Measurements from ENCODE around the gene SH3GLB2.
"Not testable (repeated sequence)": the region's sequence is repeated elsewhere in the genome, so short reads cannot be mapped to it uniquely, and the experiment has no call there.

Gene SH3GLB2

GRCh38 chr9:129036241-129036922 is 8.3 kb upstream of the SH3GLB2 start, which contains the start of gene MIGA2:
Gene MIGA2, plus strand, starts transcription at chr9:129036626. Its CDS starts 3,969 bp downstream, at chr9:129040595.
- Histone ChIP-seq H3K4me3 (ENCODE audit: low read length in 2 of 2) (peak within 1 kb of the TSS; percentile 98 to 99), H2BK15ac (ENCODE audit: low read length) (peak within 1 kb of the TSS; percentile 6), H3K27me3 (ENCODE audit: control insufficient read depth in 3 of 3, insufficient read depth in 3 of 3, low read depth in 1 of 3, low read length in 3 of 3) (no peaks in the 10 kb centered on the region), H3K79me1 (ENCODE audit: low read depth, low read length) (peaks cover 8% of the 10 kb centered on the region), H3K4me1 (ENCODE audit: control insufficient read depth in 2 of 2, insufficient read depth in 1 of 2, low read depth in 1 of 2, low read length in 2 of 2) (peaks cover 10 to 18% of the 10 kb centered on the region in 2 donors), H3K36me3 (replicated peaks in 1 of 2; ENCODE audit: control insufficient read depth in 2 of 2, insufficient read depth in 2 of 2, low read length in 2 of 2) (peaks cover 4 to 5% of the 10 kb centered on the region in 2 donors), H3K14ac (ENCODE audit: low read length) (peak within 1 kb of the TSS; percentile 94), H3K18ac (ENCODE audit: low read length) (peak within 1 kb of the TSS; percentile 98), H2BK12ac (ENCODE audit: low read length) (no peak within 1 kb of the TSS), H4K91ac (ENCODE audit: low read depth, low read length, poor library complexity) (no peak within 1 kb of the TSS), H2AK5ac (ENCODE audit: low read depth, low read length) (peak within 1 kb of the TSS; percentile 94), H3K4ac (ENCODE audit: low read length) (no peak within 1 kb of the TSS), H2BK5ac (ENCODE audit: low read length) (peak within 1 kb of the TSS; percentile 87), H3K27ac (replicated peaks; ENCODE audit: low read length) (peak within 1 kb of the TSS; percentile 46), H2BK120ac (ENCODE audit: low read depth, low read length) (no peak within 1 kb of the TSS), H2AFZ (ENCODE audit: low read length) (peak within 1 kb of the TSS; percentile 95), H3K23ac (ENCODE audit: low read depth, low read length, poor library complexity) (peak within 1 kb of the TSS; percentile 99), H3K9me3 (replicated peaks in 1 of 2; ENCODE audit: control insufficient read depth in 2 of 2, insufficient read depth in 1 of 2, low read depth in 1 of 2, low read length in 2 of 2) (peaks cover 0 to 2% of the 10 kb centered on the region in 2 donors), H3K4me2 (ENCODE audit: insufficient read depth, low read length, poor library complexity, severe bottlenecking) (peak within 1 kb of the TSS; percentile 80), H3K9ac (ENCODE audit: low read depth, low read length, poor library complexity) (peak within 1 kb of the TSS; percentile 96), H4K8ac (ENCODE audit: low read depth, low read length) (peak within 1 kb of the TSS; percentile 52)
- DNase-seq (ENCODE audit: low spot score), result peak; percentile 98
- no CpG with 5 or more reads among the region's 49 CpGs for WGBS, 2 donors (ENCODE audit: extremely low coverage in 2 of 2, insufficient read length in 2 of 2, insufficient replicate concordance in 1 of 2)

GRCh38 chr9:129035838-129036237 is 7.7 kb upstream of the SH3GLB2 start:
- not testable (repeated sequence) for H3K27me3 ChIP-seq (ENCODE audit: control insufficient read depth in 3 of 3, insufficient read depth in 3 of 3, low read depth in 1 of 3, low read length in 3 of 3); H4K8ac ChIP-seq (ENCODE audit: low read depth, low read length); DNase-seq (ENCODE audit: low spot score)

GRCh38 chr9:129033216-129033615 is 5.1 kb upstream of the SH3GLB2 start:
- no peak overlapping the region for H2BK5ac ChIP-seq (ENCODE audit: low read length)
- peaks cover 13 to 20% of the 10 kb centered on the region in 2 donors for H3K4me1 ChIP-seq (ENCODE audit: control insufficient read depth in 2 of 2, insufficient read depth in 1 of 2, low read depth in 1 of 2, low read length in 2 of 2)
- no peak overlapping the region for H2AK5ac ChIP-seq (ENCODE audit: low read depth, low read length)
- no peak overlapping the region for H4K91ac ChIP-seq (ENCODE audit: low read depth, low read length, poor library complexity)
- H3K4me3 ChIP-seq (ENCODE audit: low read length in 2 of 2), result no peak overlapping the region
- H4K8ac ChIP-seq (ENCODE audit: low read depth, low read length), result no peak overlapping the region
- H2BK15ac ChIP-seq (ENCODE audit: low read length), result no peak overlapping the region
- no peak overlapping the region for H2BK12ac ChIP-seq (ENCODE audit: low read length)
- H3K4ac ChIP-seq (ENCODE audit: low read length), result no peak overlapping the region
- no peak overlapping the region for H3K9ac ChIP-seq (ENCODE audit: low read depth, low read length, poor library complexity)
- no peak overlapping the region for H2BK120ac ChIP-seq (ENCODE audit: low read depth, low read length)
- peaks cover 0 to 2% of the 10 kb centered on the region in 2 donors for H3K9me3 ChIP-seq (replicated peaks in 1 of 2; ENCODE audit: control insufficient read depth in 2 of 2, insufficient read depth in 1 of 2, low read depth in 1 of 2, low read length in 2 of 2)
- no peak overlapping the region for H3K27ac ChIP-seq (replicated peaks; ENCODE audit: low read length)
- H3K36me3 ChIP-seq (replicated peaks in 1 of 2; ENCODE audit: control insufficient read depth in 2 of 2, insufficient read depth in 2 of 2, low read length in 2 of 2), result no peaks in the 10 kb centered on the region
- H3K14ac ChIP-seq (ENCODE audit: low read length), result no peak overlapping the region
- H3K79me1 ChIP-seq (ENCODE audit: low read depth, low read length), result peaks cover 6% of the 10 kb centered on the region
- peak overlapping the region; percentile 21 for H2AFZ ChIP-seq (ENCODE audit: low read length)
- DNase-seq (ENCODE audit: low spot score), result no peak
- no CpG with 5 or more reads among the region's 8 CpGs for WGBS, 2 donors (ENCODE audit: extremely low coverage in 2 of 2, insufficient read length in 2 of 2, insufficient replicate concordance in 1 of 2)
- no peak overlapping the region for H3K4me2 ChIP-seq (ENCODE audit: insufficient read depth, low read length, poor library complexity, severe bottlenecking)
- H3K23ac ChIP-seq (ENCODE audit: low read depth, low read length, poor library complexity), result no peak overlapping the region
- no peaks in the 10 kb centered on the region for H3K27me3 ChIP-seq (ENCODE audit: control insufficient read depth in 3 of 3, insufficient read depth in 3 of 3, low read depth in 1 of 3, low read length in 3 of 3)
- H3K18ac ChIP-seq (ENCODE audit: low read length), result no peak overlapping the region

More at GRCh38 chr9:129035838-129036237, 7.7 kb upstream of the SH3GLB2 start:
- H3K4ac ChIP-seq (ENCODE audit: low read length); H4K91ac ChIP-seq (ENCODE audit: low read depth, low read length, poor library complexity); H3K36me3 ChIP-seq (replicated peaks in 1 of 2; ENCODE audit: control insufficient read depth in 2 of 2, insufficient read depth in 2 of 2, low read length in 2 of 2); H3K23ac ChIP-seq (ENCODE audit: low read depth, low read length, poor library complexity); H2BK15ac ChIP-seq (ENCODE audit: low read length); H3K18ac ChIP-seq (ENCODE audit: low read length); H3K9me3 ChIP-seq (replicated peaks in 1 of 2; ENCODE audit: control insufficient read depth in 2 of 2, insufficient read depth in 1 of 2, low read depth in 1 of 2, low read length in 2 of 2); H2BK120ac ChIP-seq (ENCODE audit: low read depth, low read length); H3K14ac ChIP-seq (ENCODE audit: low read length); H3K9ac ChIP-seq (ENCODE audit: low read depth, low read length, poor library complexity); H2BK5ac ChIP-seq (ENCODE audit: low read length); H3K79me1 ChIP-seq (ENCODE audit: low read depth, low read length); H2AK5ac ChIP-seq (ENCODE audit: low read depth, low read length); H2BK12ac ChIP-seq (ENCODE audit: low read length): not testable (repeated sequence)
- peaks cover 10 to 18% of the 10 kb centered on the region in 2 donors for H3K4me1 ChIP-seq (ENCODE audit: control insufficient read depth in 2 of 2, insufficient read depth in 1 of 2, low read depth in 1 of 2, low read length in 2 of 2)
- peak overlapping the region; percentile 46 for H3K27ac ChIP-seq (replicated peaks; ENCODE audit: low read length)
- peak overlapping the region; percentile 59 for H3K4me2 ChIP-seq (ENCODE audit: insufficient read depth, low read length, poor library complexity, severe bottlenecking)
- WGBS, 2 donors (ENCODE audit: extremely low coverage in 2 of 2, insufficient read length in 2 of 2, insufficient replicate concordance in 1 of 2), result no CpG with 5 or more reads among the region's 13 CpGs
- peak overlapping the region; percentile 77 for H2AFZ ChIP-seq (ENCODE audit: low read length)
- peak overlapping the region; percentile 21 to 47 for H3K4me3 ChIP-seq (ENCODE audit: low read length in 2 of 2)

- H3K4ac ChIP-seq (ENCODE audit: low read length), result no peak overlapping the region
- H3K27ac ChIP-seq (replicated peaks; ENCODE audit: low read length), result no peak overlapping the region
- no CpG with 5 or more reads among the region's 12 CpGs for WGBS, 2 donors (ENCODE audit: extremely low coverage in 2 of 2, insufficient read length in 2 of 2, insufficient replicate concordance in 1 of 2)
- no peak overlapping the region for H3K14ac ChIP-seq (ENCODE audit: low read length)
- no peak overlapping the region for H2BK12ac ChIP-seq (ENCODE audit: low read length)
- peaks cover 0 to 2% of the 10 kb centered on the region in 2 donors for H3K9me3 ChIP-seq (replicated peaks in 1 of 2; ENCODE audit: control insufficient read depth in 2 of 2, insufficient read depth in 1 of 2, low read depth in 1 of 2, low read length in 2 of 2)
- H3K18ac ChIP-seq (ENCODE audit: low read length), result peak overlapping the region; percentile 71
- peak overlapping the region; percentile 26 for H4K91ac ChIP-seq (ENCODE audit: low read depth, low read length, poor library complexity)
- no peak overlapping the region for H3K4me2 ChIP-seq (ENCODE audit: insufficient read depth, low read length, poor library complexity, severe bottlenecking)
- no peak overlapping the region for H3K4me3 ChIP-seq (ENCODE audit: low read length in 2 of 2)
- peak overlapping the region; percentile 89 for H2BK15ac ChIP-seq (ENCODE audit: low read length)
- H3K9ac ChIP-seq (ENCODE audit: low read depth, low read length, poor library complexity), result no peak overlapping the region
- H2AFZ ChIP-seq (ENCODE audit: low read length), result peak overlapping the region; percentile 47
- H3K27me3 ChIP-seq (ENCODE audit: control insufficient read depth in 3 of 3, insufficient read depth in 3 of 3, low read depth in 1 of 3, low read length in 3 of 3), result no peaks in the 10 kb centered on the region
- H3K36me3 ChIP-seq (replicated peaks in 1 of 2; ENCODE audit: control insufficient read depth in 2 of 2, insufficient read depth in 2 of 2, low read length in 2 of 2), result no peaks in the 10 kb centered on the region
- H2BK120ac ChIP-seq (ENCODE audit: low read depth, low read length), result no peak overlapping the region
- H2BK5ac ChIP-seq (ENCODE audit: low read length), result no peak overlapping the region
- H4K8ac ChIP-seq (ENCODE audit: low read depth, low read length), result no peak overlapping the region
- peaks cover 10% of the 10 kb centered on the region for H3K79me1 ChIP-seq (ENCODE audit: low read depth, low read length)
- peaks cover 11 to 14% of the 10 kb centered on the region in 2 donors for H3K4me1 ChIP-seq (ENCODE audit: control insufficient read depth in 2 of 2, insufficient read depth in 1 of 2, low read depth in 1 of 2, low read length in 2 of 2)
- peak overlapping the region; percentile 32 for H3K23ac ChIP-seq (ENCODE audit: low read depth, low read length, poor library complexity)
- no peak for DNase-seq (ENCODE audit: low spot score)
- peak overlapping the region; percentile 95 for H2AK5ac ChIP-seq (ENCODE audit: low read depth, low read length)
Measured at GRCh38 chr9:129032541-129033159, 4.5 kb upstream of the SH3GLB2 start.

Measured in neuronal stem cell (in vitro differentiated cells).